WTC11 (cell line): Measurements from ENCODE around the gene ADAD2. TPM values are rescaled to one million over a fixed set of nuclear protein-coding genes. Genes with fewer than 3 reads are reported as not detected.

Experiments
- ATAC-seq: fragments of 200-7000 bp; cut with Tn5 transposase; 2 replicates; pipeline ENCODE4 v1.10.0; 2021; ENCODE audit warnings: mild to moderate bottlenecking, moderate library complexity
- CTCF ChIA-PET: fragments of 300-600 bp; sonication (Branson Sonifier 250); formaldehyde crosslinking; loops from one replicate; lab custom pipeline; 2021; ENCODE audit warnings: antibody characterized with exemption; lab: Charles Lee
- POLR2A ChIA-PET: fragments of 350-600 bp; sonication (Branson Sonifier 250); formaldehyde crosslinking; loops from one replicate; lab custom pipeline; 2021; ENCODE audit warnings: antibody characterized with exemption; lab: Charles Lee
- DNase-seq: peaks from one replicate; pipeline ENCODE4 v3.0.0; 2021; ENCODE audit warnings: low spot score
- H3K27ac Mint-ChIP-seq: 2 replicates; pipeline ENCODE4 v1.8.0; 2021; ENCODE audit warnings: mixed read lengths
- H3K27me3 Mint-ChIP-seq: 2 replicates; pipeline ENCODE4 v1.8.0; 2021; ENCODE audit warnings: low read depth, mild to moderate bottlenecking, moderate library complexity, mixed read lengths
- H3K36me3 Mint-ChIP-seq: 2 replicates; pipeline ENCODE4 v1.8.0; 2021; ENCODE audit warnings: mixed read lengths
- H3K4me1 Mint-ChIP-seq: 2 replicates; pipeline ENCODE4 v1.8.0; 2022; ENCODE audit warnings: mixed read lengths
- H3K4me3 Mint-ChIP-seq: 2 replicates; pipeline ENCODE4 v1.8.0; 2021; ENCODE audit warnings: mild to moderate bottlenecking, moderate library complexity, mixed read lengths
- H3K9me3 Mint-ChIP-seq: 2 replicates; pipeline ENCODE4 v1.8.0; 2021; ENCODE audit warnings: mixed read lengths
- CREB1 ChIP-seq: sonication (generic); formaldehyde crosslinking; IDR thresholded peaks from 2 replicates; pipeline ENCODE4 v1.8.0; 2023; ENCODE audit warnings: mild to moderate bottlenecking, missing genetic modification reagents
- FOXP4 ChIP-seq: sonication (generic); formaldehyde crosslinking; IDR thresholded peaks from 2 replicates; pipeline ENCODE4 v1.8.0; 2022; ENCODE audit warnings: mild to moderate bottlenecking, missing genetic modification reagents
- HMGA2 ChIP-seq: fragments of 250-450 bp; sonication (Bioruptor Pico); IDR thresholded peaks from 2 replicates; pipeline ENCODE4 v1.4.0; 2021; ENCODE audit warnings: mild to moderate bottlenecking, moderate library complexity
- MYBL2 ChIP-seq: sonication (generic); formaldehyde crosslinking; IDR thresholded peaks from 2 replicates; pipeline ENCODE4 v1.8.1; 2023; ENCODE audit warnings: mild to moderate bottlenecking, moderate library complexity, missing genetic modification reagents
- RELA ChIP-seq: sonication (generic); formaldehyde crosslinking; IDR thresholded peaks from 2 replicates; pipeline ENCODE4 v1.8.1; 2022; ENCODE audit warnings: missing genetic modification reagents, mild to moderate bottlenecking, borderline replicate concordance
- RORB ChIP-seq: fragments of 250-450 bp; sonication (Bioruptor Pico); IDR thresholded peaks from 2 replicates; pipeline ENCODE4 v1.9.0; 2021; ENCODE audit warnings: mild to moderate bottlenecking
- SMAD4 ChIP-seq: sonication (generic); formaldehyde crosslinking; IDR thresholded peaks from 2 replicates; pipeline ENCODE4 v1.8.0; 2022; ENCODE audit warnings: mild to moderate bottlenecking, missing genetic modification reagents
- TEAD4 ChIP-seq: sonication (generic); formaldehyde crosslinking; IDR thresholded peaks from 2 replicates; pipeline ENCODE4 v1.8.0; 2022; ENCODE audit warnings: mild to moderate bottlenecking, missing genetic modification reagents
- ZNF396 ChIP-seq: fragments of 250-450 bp; sonication (Bioruptor Pico); IDR thresholded peaks from 2 replicates; pipeline ENCODE4 v1.8.0; 2021; ENCODE audit warnings: mild to moderate bottlenecking, moderate library complexity, borderline replicate concordance
- ZNF532 ChIP-seq: fragments of 250-450 bp; sonication (Bioruptor Pico); IDR thresholded peaks from 2 replicates; pipeline ENCODE4 v1.9.0; 2021; ENCODE audit warnings: mild to moderate bottlenecking, borderline replicate concordance
- total RNA-seq: library from RNA; stranded (reverse); gene quantifications from 3 replicates; pipeline ENCODE4 v1.2.3, GENCODE V29; 2021
- TF ChIP-seq, protein P1 (sequence below): sonication (generic); formaldehyde crosslinking; IDR thresholded peaks from 2 replicates; pipeline ENCODE4 v1.8.0; 2022; ENCODE audit warnings: mild to moderate bottlenecking, missing genetic modification reagents
- TF ChIP-seq, protein P2 (sequence below): sonication (generic); formaldehyde crosslinking; conservative IDR thresholded peaks from 2 replicates; pipeline ENCODE4 v1.8.1; 2022; ENCODE audit warnings: mild to moderate bottlenecking, missing genetic modification reagents
- TF ChIP-seq, protein P3 (sequence below): sonication (generic); formaldehyde crosslinking; IDR thresholded peaks from 2 replicates; pipeline ENCODE4 v1.8.0; 2022; ENCODE audit warnings: mild to moderate bottlenecking, missing genetic modification reagents

ADAD2 gene
- total RNA-seq, 1 experiment from 2014 or later: 1.6 TPM

DNA sequence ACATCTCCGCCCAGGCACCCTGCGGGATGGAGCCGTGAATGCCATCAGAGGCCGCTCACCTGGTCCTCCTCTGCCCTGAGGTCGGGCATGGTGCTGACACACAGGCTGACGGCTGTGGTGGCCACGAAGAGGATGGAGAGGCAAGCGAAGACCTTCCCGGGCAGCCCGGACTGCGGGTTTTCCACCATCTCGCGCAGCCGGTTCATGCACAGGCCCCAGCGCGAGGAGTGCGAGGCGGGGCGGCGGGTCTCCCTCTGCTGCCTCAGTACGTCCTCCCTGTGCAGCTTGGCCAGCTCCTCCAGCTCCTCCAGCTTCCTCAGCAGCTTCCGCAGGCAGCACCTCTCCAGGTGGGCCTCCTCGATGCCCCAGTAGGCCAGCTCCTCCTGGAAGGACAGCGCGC is 45.7 kb downstream of the ADAD2 start:
- ATAC-seq (no peak), DNase-seq (no peak)
- ChIA-PET POLR2A (no interaction called here), CTCF (interaction anchor here (2.7 kb wide), 1 partner anchor 50 kb away, joined by 12 read pairs; the partner anchor contains the start of gene TAF1C)
- Mint-ChIP-seq H3K36me3 (no peaks in the 10 kb centered on the region), H3K4me3 (no peak overlapping the region), H3K9me3 (no peaks in the 10 kb centered on the region), H3K4me1 (no peaks in the 10 kb centered on the region), H3K27ac (no peak overlapping the region), H3K27me3 (no peaks in the 10 kb centered on the region; the same call in 1 of the 2 replicates)
- TF ChIP-seq, protein P1, sequence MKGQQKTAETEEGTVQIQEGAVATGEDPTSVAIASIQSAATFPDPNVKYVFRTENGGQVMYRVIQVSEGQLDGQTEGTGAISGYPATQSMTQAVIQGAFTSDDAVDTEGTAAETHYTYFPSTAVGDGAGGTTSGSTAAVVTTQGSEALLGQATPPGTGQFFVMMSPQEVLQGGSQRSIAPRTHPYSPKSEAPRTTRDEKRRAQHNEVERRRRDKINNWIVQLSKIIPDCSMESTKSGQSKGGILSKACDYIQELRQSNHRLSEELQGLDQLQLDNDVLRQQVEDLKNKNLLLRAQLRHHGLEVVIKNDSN (CRISPR knock-in tag): no peak
- no peak for TF ChIP-seq TEAD4
- no peak for TF ChIP-seq MYBL2 (CRISPR knock-in tag)
- TF ChIP-seq ZNF532 (CRISPR knock-in tag): no peak
- TF ChIP-seq RELA (CRISPR knock-in tag): no peak
- no peak for TF ChIP-seq SMAD4 (CRISPR knock-in tag)
- no peak for TF ChIP-seq HMGA2 (CRISPR knock-in tag)
- TF ChIP-seq, protein P2, sequence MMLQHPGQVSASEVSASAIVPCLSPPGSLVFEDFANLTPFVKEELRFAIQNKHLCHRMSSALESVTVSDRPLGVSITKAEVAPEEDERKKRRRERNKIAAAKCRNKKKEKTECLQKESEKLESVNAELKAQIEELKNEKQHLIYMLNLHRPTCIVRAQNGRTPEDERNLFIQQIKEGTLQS (CRISPR knock-in tag): no peak
- no peak for TF ChIP-seq FOXP4 (CRISPR knock-in tag)

DNA sequence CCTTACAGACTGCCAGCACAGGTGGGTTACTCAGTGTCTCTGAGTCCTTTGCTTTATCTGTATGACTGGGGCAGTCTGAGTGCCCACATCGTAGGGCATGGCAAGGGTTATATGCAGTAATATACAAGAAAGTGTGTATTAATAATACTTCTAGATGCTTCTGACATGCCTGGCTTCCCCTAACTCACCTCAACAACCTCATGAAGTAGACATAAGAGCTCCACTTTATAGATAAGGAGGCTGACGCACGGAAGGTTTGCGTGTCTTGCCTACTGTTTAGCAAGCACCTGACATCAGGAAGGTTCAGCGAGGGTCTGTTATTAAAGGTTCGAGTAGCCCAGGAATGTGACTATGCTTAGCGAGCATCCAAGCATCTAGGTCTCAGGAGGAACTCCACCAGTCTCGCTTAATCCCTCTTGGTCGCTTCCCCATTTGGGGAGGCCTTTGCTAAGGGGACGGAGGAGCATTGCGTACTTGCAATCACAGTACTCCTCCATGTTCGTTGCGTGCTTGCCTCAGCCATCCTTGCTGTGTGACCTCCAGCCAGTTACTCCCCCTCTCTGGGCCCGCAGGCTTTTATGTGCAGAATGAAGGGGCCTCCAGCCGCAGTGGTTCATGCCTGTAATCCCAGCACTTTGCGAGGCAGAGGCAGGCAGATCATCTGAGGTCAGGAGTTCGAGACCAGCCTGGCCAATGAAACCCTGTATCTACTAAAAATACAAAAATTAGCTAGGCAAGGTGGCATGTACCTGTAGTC is 47.2 kb downstream of the ADAD2 start:
- no peaks in the 10 kb centered on the region for H3K9me3 Mint-ChIP-seq
- ATAC-seq (no peak), DNase-seq (no peak)
- CTCF ChIA-PET: interaction anchor here (1.0 to 2.5 kb wide), 3 partner anchors 51 to 75 kb away, joined by 3 to 8 read pairs (median 3); partner anchors contain the start of gene TAF1C
- no peaks in the 10 kb centered on the region for H3K36me3 Mint-ChIP-seq
- POLR2A ChIA-PET: no interaction called here
- no peak overlapping the region for H3K27ac Mint-ChIP-seq
- H3K4me1 Mint-ChIP-seq: no peaks in the 10 kb centered on the region
- TF ChIP-seq ZNF396 (CRISPR knock-in tag) (no peak), RORB (no peak), ZNF532 (CRISPR knock-in tag) (no peak), CREB1 (no peak)
- TF ChIP-seq, protein P3, sequence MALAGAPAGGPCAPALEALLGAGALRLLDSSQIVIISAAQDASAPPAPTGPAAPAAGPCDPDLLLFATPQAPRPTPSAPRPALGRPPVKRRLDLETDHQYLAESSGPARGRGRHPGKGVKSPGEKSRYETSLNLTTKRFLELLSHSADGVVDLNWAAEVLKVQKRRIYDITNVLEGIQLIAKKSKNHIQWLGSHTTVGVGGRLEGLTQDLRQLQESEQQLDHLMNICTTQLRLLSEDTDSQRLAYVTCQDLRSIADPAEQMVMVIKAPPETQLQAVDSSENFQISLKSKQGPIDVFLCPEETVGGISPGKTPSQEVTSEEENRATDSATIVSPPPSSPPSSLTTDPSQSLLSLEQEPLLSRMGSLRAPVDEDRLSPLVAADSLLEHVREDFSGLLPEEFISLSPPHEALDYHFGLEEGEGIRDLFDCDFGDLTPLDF: no peak
- H3K4me3 Mint-ChIP-seq: no peak overlapping the region
- no peaks in the 10 kb centered on the region; the same call in 1 of the 2 replicates for H3K27me3 Mint-ChIP-seq
